Liver (tissue), 9 donors: ENCODE results near the gene AP1S3. TPM values are rescaled to one million over a fixed set of nuclear protein-coding genes. Genes with fewer than 3 reads are reported as not detected.

ENCODE experiments used
- DNase-seq: peaks from one replicate; pipeline ENCODE4 v3.0.0-alpha.2; 2017; ENCODE audit warnings: low spot score
- H3K27ac ChIP-seq, 2 donors: one replicate each; pipeline ENCODE4 v1.7.0; 2013; ENCODE audit warnings: inconsistent platforms in 2 of 2, low read length in 2 of 2, control low read depth in 1 of 2, low read depth in 1 of 2, mild to moderate bottlenecking in 1 of 2
- H3K27me3 ChIP-seq, 4 donors: one replicate each; pipeline versions ENCODE4 v1.6.1 to v1.7.0; 2013; ENCODE audit warnings: low read length in 3 of 4, inconsistent platforms in 1 of 4, mild to moderate bottlenecking in 1 of 4, moderate library complexity in 1 of 4; ENCODE audit not compliant: control insufficient read depth in 4 of 4, insufficient read depth in 4 of 4
- H3K36me3 ChIP-seq, 4 donors: one replicate each; pipeline versions ENCODE4 v1.6.1 to v1.7.0; 2013; ENCODE audit warnings: low read length in 3 of 4, mild to moderate bottlenecking in 3 of 4, low read depth in 1 of 4, moderate library complexity in 1 of 4; ENCODE audit not compliant: control insufficient read depth in 4 of 4, insufficient read depth in 3 of 4
- H3K4me1 ChIP-seq, 4 donors: one replicate each; pipeline versions ENCODE4 v1.6.1 to v1.7.0; 2013; ENCODE audit warnings: low read length in 3 of 4, mild to moderate bottlenecking in 3 of 4, moderate library complexity in 1 of 4; ENCODE audit not compliant: control insufficient read depth in 4 of 4, insufficient read depth in 4 of 4
- H3K4me3 ChIP-seq, 3 donors: one replicate each; pipeline versions ENCODE4 v1.6.1 to v1.7.0; 2013; ENCODE audit warnings: low read length in 3 of 3, control low read depth in 1 of 3, low read depth in 1 of 3, mild to moderate bottlenecking in 1 of 3
- H3K9ac ChIP-seq, 2 donors: one replicate each; pipeline ENCODE4 v1.7.0; 2013; ENCODE audit warnings: low read length in 2 of 2, mild to moderate bottlenecking in 2 of 2, moderate library complexity in 2 of 2, control low read depth in 1 of 2, low read depth in 1 of 2
- H3K9me3 ChIP-seq, 4 donors: one replicate each; pipeline versions ENCODE4 v1.6.1 to v1.7.0; 2013; ENCODE audit warnings: low read length in 3 of 4; ENCODE audit not compliant: control insufficient read depth in 4 of 4
- EGR1 ChIP-seq, 2 donors: IDR thresholded peaks; 2 replicates each; pipeline ENCODE4 v1.6.1; 2016 to 2018; ENCODE audit warnings: antibody characterized with exemption in 2 of 2, low read depth in 2 of 2
- FOXA2 ChIP-seq: IDR thresholded peaks from 2 replicates; pipeline ENCODE4 v1.6.1; 2016; ENCODE audit warnings: antibody characterized with exemption
- GABPA ChIP-seq, 2 donors: IDR thresholded peaks in 1 of 2; conservative IDR thresholded peaks in 1 of 2; 2 replicates each; pipeline ENCODE4 v1.6.1; 2016; ENCODE audit warnings: antibody characterized with exemption in 2 of 2, mild to moderate bottlenecking in 1 of 2, moderate library complexity in 1 of 2
- HNF4A ChIP-seq, 2 donors: conservative IDR thresholded peaks; 2 replicates each; pipeline ENCODE4 v1.6.1; 2016; ENCODE audit warnings: antibody characterized with exemption in 2 of 2, mild to moderate bottlenecking in 2 of 2
- HNF4G ChIP-seq: IDR thresholded peaks from 2 replicates; pipeline ENCODE4 v1.6.1; 2016; ENCODE audit warnings: antibody characterized with exemption
- JUND ChIP-seq, 2 donors: IDR thresholded peaks; 2 replicates each; pipeline ENCODE4 v1.6.1; 2016; ENCODE audit warnings: antibody characterized with exemption in 2 of 2
- NR2F2 ChIP-seq: IDR thresholded peaks from 2 replicates; pipeline ENCODE4 v1.6.1; 2016; ENCODE audit warnings: antibody characterized with exemption
- RAD21 ChIP-seq, 2 donors: IDR thresholded peaks; 2 replicates each; pipeline ENCODE4 v1.6.1; 2016; ENCODE audit warnings: antibody characterized with exemption in 2 of 2, mild to moderate bottlenecking in 2 of 2
- REST ChIP-seq: IDR thresholded peaks from 2 replicates; pipeline ENCODE4 v1.6.1; 2016; ENCODE audit warnings: antibody characterized with exemption, mild to moderate bottlenecking
- RXRA ChIP-seq, 2 donors: IDR thresholded peaks; 2 replicates each; pipeline ENCODE4 v1.6.1; 2017 to 2018; ENCODE audit warnings: antibody characterized with exemption in 2 of 2, mild to moderate bottlenecking in 1 of 2
- SP1 ChIP-seq: IDR thresholded peaks from 2 replicates; pipeline ENCODE4 v1.6.1; 2018; ENCODE audit warnings: antibody characterized with exemption, mild to moderate bottlenecking
- TAF1 ChIP-seq: conservative IDR thresholded peaks from 2 replicates; pipeline ENCODE4 v1.6.1; 2016; ENCODE audit warnings: antibody characterized with exemption, mild to moderate bottlenecking
- YY1 ChIP-seq: IDR thresholded peaks from 2 replicates; pipeline ENCODE4 v1.6.1; 2016; ENCODE audit warnings: antibody characterized with exemption, mild to moderate bottlenecking
- ZBTB33 ChIP-seq: IDR thresholded peaks from 2 replicates; pipeline ENCODE4 v1.6.1; 2016; ENCODE audit warnings: antibody characterized with exemption
- WGBS: extraction: QIAGEN DNeasy Blood & Tissue Kit; methylation state at CpG from one replicate; pipeline ENCODE4 v1.1.7; 2013; 5-methylcytosine and 5-hydroxymethylcytosine counted together
- polyA plus RNA-seq, 2 donors: library from polyadenylated mRNA; stranded (reverse) in 1 of 2; unstranded in 1 of 2; fragments of 200-250 nt in 1 of 2; fragments of >200 nt in 1 of 2; fragmentation: Nextera tagmentation in 1 of 2; extraction: Ambion mirVana in 1 of 2; gene quantifications; one replicate each; pipeline versions ENCODE4 v1.2.1 to v1.2.3, GENCODE V29; 2013 to 2015
- total RNA-seq, 2 donors: library from RNA; depleted of rRNA; stranded (reverse); fragments of >200 nt; gene quantifications; one replicate each; pipeline ENCODE4 v1.2.3, GENCODE V29; 2014
- TF ChIP-seq, protein P1 (sequence below): fragments of 150-350 bp; IDR thresholded peaks from 2 replicates; pipeline ENCODE4 v1.5.1; 2017; ENCODE audit warnings: improper control_type of control experiment, low read depth, low read length; ENCODE audit not compliant: missing input control
- TF ChIP-seq, protein P2 (sequence below): IDR thresholded peaks from 2 replicates; pipeline ENCODE4 v1.6.1; 2016; ENCODE audit warnings: antibody characterized with exemption
- donor health status: healthy.
- donor health status: healthy.
- donor health status: healthy.
- donor health status: healthy.
- donor health status: healthy.

AP1S3 gene
- total and polyA plus RNA-seq, 4 donors = 1.1 to 3.8 (median 2.4) TPM

GRCh38 chr2:223884399-223884798, 47.0 kb upstream of the AP1S3 start:
- no peak for DNase-seq
- TF ChIP-seq, protein P1, sequence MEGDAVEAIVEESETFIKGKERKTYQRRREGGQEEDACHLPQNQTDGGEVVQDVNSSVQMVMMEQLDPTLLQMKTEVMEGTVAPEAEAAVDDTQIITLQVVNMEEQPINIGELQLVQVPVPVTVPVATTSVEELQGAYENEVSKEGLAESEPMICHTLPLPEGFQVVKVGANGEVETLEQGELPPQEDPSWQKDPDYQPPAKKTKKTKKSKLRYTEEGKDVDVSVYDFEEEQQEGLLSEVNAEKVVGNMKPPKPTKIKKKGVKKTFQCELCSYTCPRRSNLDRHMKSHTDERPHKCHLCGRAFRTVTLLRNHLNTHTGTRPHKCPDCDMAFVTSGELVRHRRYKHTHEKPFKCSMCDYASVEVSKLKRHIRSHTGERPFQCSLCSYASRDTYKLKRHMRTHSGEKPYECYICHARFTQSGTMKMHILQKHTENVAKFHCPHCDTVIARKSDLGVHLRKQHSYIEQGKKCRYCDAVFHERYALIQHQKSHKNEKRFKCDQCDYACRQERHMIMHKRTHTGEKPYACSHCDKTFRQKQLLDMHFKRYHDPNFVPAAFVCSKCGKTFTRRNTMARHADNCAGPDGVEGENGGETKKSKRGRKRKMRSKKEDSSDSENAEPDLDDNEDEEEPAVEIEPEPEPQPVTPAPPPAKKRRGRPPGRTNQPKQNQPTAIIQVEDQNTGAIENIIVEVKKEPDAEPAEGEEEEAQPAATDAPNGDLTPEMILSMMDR = no peak
- no peak for TF ChIP-seq RAD21 (IDR thresholded peaks at IDR 0.05)
- TF ChIP-seq YY1 = no peak
- TF ChIP-seq, protein P2, sequence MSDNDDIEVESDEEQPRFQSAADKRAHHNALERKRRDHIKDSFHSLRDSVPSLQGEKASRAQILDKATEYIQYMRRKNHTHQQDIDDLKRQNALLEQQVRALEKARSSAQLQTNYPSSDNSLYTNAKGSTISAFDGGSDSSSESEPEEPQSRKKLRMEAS = no peak
- no peaks in the 10 kb centered on the region for H3K9me3 ChIP-seq
- no peak overlapping the region for H3K9ac ChIP-seq
- no peak overlapping the region for H3K4me3 ChIP-seq
- WGBS = 92% methylated on average over 3 of the region's 3 CpGs
- no peaks in the 10 kb centered on the region for H3K27me3 ChIP-seq
- H3K27ac ChIP-seq = no peak overlapping the region
- H3K4me1 ChIP-seq = no peaks in the 10 kb centered on the region
- H3K36me3 ChIP-seq = peaks cover 8 to 44% (median 23%) of the 10 kb centered on the region in 4 donors

DNA sequence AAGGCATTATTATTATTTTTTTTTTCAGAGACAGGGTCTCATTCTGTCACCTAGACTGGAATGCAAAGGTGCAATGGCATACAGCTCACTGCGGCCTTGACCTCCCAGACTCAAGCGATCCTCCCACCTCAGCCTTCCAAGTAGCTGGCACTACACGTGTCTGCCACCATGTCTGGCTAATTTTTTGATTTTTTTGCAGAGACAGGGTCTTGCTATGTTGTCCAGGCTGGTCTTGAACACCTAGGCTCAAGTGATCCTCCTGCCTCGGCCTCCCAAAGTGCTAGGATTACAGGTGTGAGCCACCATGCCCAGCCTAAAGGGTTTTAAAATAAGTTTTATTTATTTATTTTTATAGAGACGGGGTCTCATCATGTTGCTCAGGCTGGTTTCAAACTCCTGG, 45.3 kb upstream of the AP1S3 start:
- Histone ChIP-seq H3K9me3 (no peaks in the 10 kb centered on the region), H3K27me3 (no peaks in the 10 kb centered on the region), H3K4me3 (no peak overlapping the region), H3K4me1 (no peaks in the 10 kb centered on the region), H3K9ac (no peak overlapping the region), H3K36me3 (peaks cover 10 to 59% (median 35%) of the 10 kb centered on the region in 4 donors), H3K27ac (no peak overlapping the region)
- TF ChIP-seq NR2F2 (no peak), SP1 (no peak), EGR1 (IDR thresholded peaks at IDR 0.05; ENCODE audit: low read depth in 2 of 2) (no peak), FOXA2 (no peak), ZBTB33 (no peak), RAD21 (IDR thresholded peaks at IDR 0.05) (no peak), HNF4G (no peak), GABPA (IDR thresholded peaks at IDR 0.05 in 1 of 2, conservative IDR thresholded peaks at IDR 0.05 in 1 of 2) (no peak), RXRA (IDR thresholded peaks at IDR 0.05) (no peak), TAF1 (no peak), REST (no peak), HNF4A (conservative IDR thresholded peaks at IDR 0.05) (no peak), JUND (IDR thresholded peaks at IDR 0.05) (no peak), YY1 (no peak)
- TF ChIP-seq, protein P1 = no peak
- TF ChIP-seq, protein P2 = no peak
- WGBS = over 99% methylated on average over 5 of the region's 5 CpGs
- no peak for DNase-seq
